Left ventricle myocardium inferior (tissue), 1 donor: ENCODE data around the gene CSNK2A2. TPM values are rescaled to one million over a fixed set of nuclear protein-coding genes. Genes with fewer than 3 reads are reported as not detected.

Experiments used
- DNase-seq: peaks from one replicate; pipeline ENCODE4 v3.0.0-alpha.2; 2020
- H3K27ac ChIP-seq: fragments of 200-600 bp; replicated peaks from 2 replicates; pipeline ENCODE4 v1.8.0; 2021
- H3K27me3 ChIP-seq: fragments of 200-600 bp; 2 replicates; pipeline ENCODE4 v1.8.0; 2021; ENCODE audit warnings: low read depth
- H3K36me3 ChIP-seq: fragments of 200-600 bp; 2 replicates; pipeline ENCODE4 v1.8.0; 2021
- H3K4me1 ChIP-seq: fragments of 200-600 bp; 2 replicates; pipeline ENCODE4 v1.8.0; 2021
- H3K4me3 ChIP-seq: fragments of 200-600 bp; 2 replicates; pipeline ENCODE4 v1.8.0; 2021; ENCODE audit warnings: mild to moderate bottlenecking, moderate library complexity
- H3K9me3 ChIP-seq: fragments of 200-600 bp; replicated peaks from 2 replicates; pipeline ENCODE4 v1.8.0; 2021
- CTCF ChIP-seq: fragments of 200-600 bp; IDR thresholded peaks from 2 replicates; pipeline ENCODE4 v1.8.0; 2021; ENCODE audit warnings: antibody characterized with exemption, mild to moderate bottlenecking, borderline replicate concordance
- intact Hi-C: fragments of 100-400 bp; cut with micrococcal nuclease; formaldehyde crosslinking; loops from one replicate; pipeline ENCODE4 v1.11.0; 2022
- total RNA-seq: library from RNA; stranded (reverse); fragmentation: NEBNext Ultra II Directional; extraction: Animal tissue kit (Norgen Biotek cat#: 25700); gene quantifications from one replicate; pipeline ENCODE4 v1.2.1, GENCODE V29; 2021
- donor health status: DM: no; HTN: yes; CAD: no; lungs with severe emphysema.

Gene CSNK2A2
- total RNA-seq, 1 donor from 2014 or later, result 31.5 TPM

GRCh38 chr16:58234831-58235595 lies 37.1 kb upstream of the CSNK2A2 start:
- no peak for DNase-seq
- intact Hi-C loops, result no loop called here
- TF ChIP-seq CTCF, result no peak
- peaks cover 8% of the 10 kb centered on the region for H3K4me1 ChIP-seq
- peaks cover 22% of the 10 kb centered on the region for H3K27me3 ChIP-seq
- H3K36me3 ChIP-seq, result no peaks in the 10 kb centered on the region
- H3K4me3 ChIP-seq, result no peak overlapping the region
- no peak overlapping the region for H3K27ac ChIP-seq
- H3K9me3 ChIP-seq, result no peaks in the 10 kb centered on the region

GRCh38 chr16:58230259-58230658 lies 32.4 kb upstream of the CSNK2A2 start:
- Histone ChIP-seq H3K27ac (no peak overlapping the region), H3K9me3 (no peaks in the 10 kb centered on the region), H3K4me1 (no peaks in the 10 kb centered on the region), H3K36me3 (no peaks in the 10 kb centered on the region), H3K4me3 (no peak overlapping the region), H3K27me3 (peaks cover 5% of the 10 kb centered on the region)
- DNase-seq, result no peak
- intact Hi-C loops, result no loop called here
- no peak for TF ChIP-seq CTCF

GRCh38 chr16:58226790-58227189 lies 28.9 kb upstream of the CSNK2A2 start:
- Histone ChIP-seq H3K4me3 (no peak overlapping the region), H3K27me3 (peaks cover 16% of the 10 kb centered on the region), H3K27ac (no peak overlapping the region), H3K36me3 (no peaks in the 10 kb centered on the region), H3K4me1 (no peaks in the 10 kb centered on the region), H3K9me3 (no peaks in the 10 kb centered on the region)
- TF ChIP-seq CTCF, result no peak
- intact Hi-C loops, result no loop called here
- no peak for DNase-seq

- peaks cover 16% of the 10 kb centered on the region for H3K27me3 ChIP-seq
- no peak for DNase-seq
- no peaks in the 10 kb centered on the region for H3K9me3 ChIP-seq
- TF ChIP-seq CTCF, result no peak
- no peak overlapping the region for H3K4me3 ChIP-seq
- intact Hi-C loops, result no loop called here
- H3K36me3 ChIP-seq, result no peaks in the 10 kb centered on the region
- no peaks in the 10 kb centered on the region for H3K4me1 ChIP-seq
- no peak overlapping the region for H3K27ac ChIP-seq
Observed at GRCh38 chr16:58225965-58226602, 28.2 kb upstream of the CSNK2A2 start.

- no peak for TF ChIP-seq CTCF
- DNase-seq, result no peak
Observed at GRCh38 chr16:58222532-58223316, 24.8 kb upstream of the CSNK2A2 start.

More at GRCh38 chr16:58222532-58223316, 24.8 kb upstream of the CSNK2A2 start:
- peaks cover 5% of the 10 kb centered on the region for H3K9me3 ChIP-seq
- peaks cover 16% of the 10 kb centered on the region for H3K27me3 ChIP-seq
- intact Hi-C loops, result no loop called here
- H3K4me1 ChIP-seq, result no peaks in the 10 kb centered on the region
- no peak overlapping the region for H3K4me3 ChIP-seq
- no peaks in the 10 kb centered on the region for H3K36me3 ChIP-seq
- no peak overlapping the region for H3K27ac ChIP-seq
